ENCODE measurements around the gene BANP. TPM values are rescaled to one million over a fixed set of nuclear protein-coding genes. Genes with fewer than 3 reads are reported as not detected.

BANP gene
- total RNA-seq, 1 experiment from 2014 or later: 22.6 TPM

- TF ChIP-seq REST (IDR thresholded peaks at IDR 0.05; ENCODE audit: insufficient read depth in 1 of 2, low read depth in 2 of 2, low read length in 1 of 2): no peak
- no peak for TF ChIP-seq CTCF (IDR thresholded peaks at IDR 0.05)
- TF ChIP-seq POLR2AphosphoS5 (IDR thresholded peaks at IDR 0.05; ENCODE audit: low read depth, low read length): no peak
- no peak for TF ChIP-seq SIN3A (IDR thresholded peaks at IDR 0.05; ENCODE audit: borderline replicate concordance, insufficient read depth, low read depth, low read length)
- TF ChIP-seq TCF7L2 (IDR thresholded peaks at IDR 0.05; ENCODE audit: low read depth, low read length): no peak
- peak; percentile 31 for ATAC-seq
- ChIA-PET POLR2A (no interaction called here), CTCF (no interaction called here)
- intact Hi-C loops (cut with micrococcal nuclease; ENCODE audit: unreplicated experiment) (no loop called here), in situ Hi-C loops (cut with HindIII; ENCODE audit: low pct_unique_long_range_greater_than_20kb, low sequenced_read_pairs) (no loop called here)
- H3K9me3 ChIP-seq (ENCODE audit: control insufficient read depth, insufficient read depth, low read depth, low read length): no peaks in the 10 kb centered on the region
- H3K27ac ChIP-seq (ENCODE audit: low read length): no peak overlapping the region
- no peak for DNase-seq (ENCODE audit: low read depth, low spot score)
- peaks cover 7% of the 10 kb centered on the region; the same call in 1 of the 2 replicates for H3K4me1 ChIP-seq (ENCODE audit: control insufficient read depth, insufficient read depth, low read length)
- no peaks in the 10 kb centered on the region for H3K27me3 ChIP-seq (ENCODE audit: control insufficient read depth, insufficient read depth, low read length)
- H3K4me3 ChIP-seq (ENCODE audit: low read depth in 2 of 2, low read length in 2 of 2): no peak overlapping the region
- BruUV-seq (replicated peaks): no TSS peak
- H3K36me3 ChIP-seq (ENCODE audit: control insufficient read depth, insufficient read depth, low read length): no peaks in the 10 kb centered on the region
Observed at GRCh38 chr16:87924811-87925670, 26.2 kb upstream of the BANP start.

GRCh38 chr16:87926246-87927194 is 24.7 kb upstream of the BANP start:
- CTCF ChIA-PET: no interaction called here
- POLR2A ChIA-PET: no interaction called here
- Histone ChIP-seq H3K27ac (ENCODE audit: low read length) (no peak overlapping the region), H3K27me3 (ENCODE audit: control insufficient read depth, insufficient read depth, low read length) (no peaks in the 10 kb centered on the region), H3K9me3 (ENCODE audit: control insufficient read depth, insufficient read depth, low read depth, low read length) (no peaks in the 10 kb centered on the region), H3K4me3 (ENCODE audit: low read depth in 2 of 2, low read length in 2 of 2) (no peak overlapping the region), H3K36me3 (ENCODE audit: control insufficient read depth, insufficient read depth, low read length) (no peaks in the 10 kb centered on the region), H3K4me1 (ENCODE audit: control insufficient read depth, insufficient read depth, low read length) (peaks cover 7% of the 10 kb centered on the region; the same call in 1 of the 2 replicates)
- intact Hi-C loops (cut with micrococcal nuclease; ENCODE audit: unreplicated experiment) (no loop called here), in situ Hi-C loops (cut with HindIII; ENCODE audit: low pct_unique_long_range_greater_than_20kb, low sequenced_read_pairs) (no loop called here)
- no TSS peak for BruUV-seq (replicated peaks)
- no peak for ATAC-seq
- no peak for DNase-seq (ENCODE audit: low read depth, low spot score)
- TF ChIP-seq TCF7L2 (IDR thresholded peaks at IDR 0.05; ENCODE audit: low read depth, low read length): no peak
- TF ChIP-seq REST (IDR thresholded peaks at IDR 0.05; ENCODE audit: insufficient read depth in 1 of 2, low read depth in 2 of 2, low read length in 1 of 2): no peak
- no peak for TF ChIP-seq CTCF (IDR thresholded peaks at IDR 0.05)
